Measurements from ENCODE around the gene ASRGL1.

Gene ASRGL1

GRCh38 chr11:62420882-62421281, 83.6 kb downstream of the ASRGL1 start:
- ChIA-PET POLR2A (no interaction called here), CTCF (interaction anchor here (1.3 to 16.0 kb wide), 7 partner anchors 9 to 273 kb away, joined by 3 to 337 read pairs (median 4); partner anchors contain the start of gene AHNAK)
- no peak for DNase-seq (ENCODE audit: low read depth, low spot score)
- TF ChIP-seq CTCF (IDR thresholded peaks at IDR 0.05; ENCODE audit: insufficient read depth, low read length, missing control alignments), result no peak
- no peak overlapping the region for H3K4me3 ChIP-seq (ENCODE audit: low read depth, low read length)

- H3K4me3 ChIP-seq (ENCODE audit: low read depth, low read length), result no peak overlapping the region
- TF ChIP-seq CTCF (IDR thresholded peaks at IDR 0.05; ENCODE audit: insufficient read depth, low read length, missing control alignments), result no peak
- POLR2A ChIA-PET, result interaction anchor here (0.7 to 1.1 kb wide), 2 partner anchors 121 to 360 kb away, joined by 3 to 4 read pairs; no protein-coding TSS in a partner anchor
- no peak for DNase-seq (ENCODE audit: low read depth, low spot score)
- CTCF ChIA-PET, result interaction anchor here (1.0 to 16.0 kb wide), 11 partner anchors 14 to 272 kb away, joined by 3 to 337 read pairs (median 11); partner anchors contain the start of genes AHNAK and TUT1
Observed at GRCh38 chr11:62421996-62422395, 84.7 kb downstream of the ASRGL1 start.

GRCh38 chr11:62423012-62423411, 85.8 kb downstream of the ASRGL1 start:
- DNase-seq (ENCODE audit: low read depth, low spot score), result no peak
- TF ChIP-seq CTCF (IDR thresholded peaks at IDR 0.05; ENCODE audit: insufficient read depth, low read length, missing control alignments), result no peak
- POLR2A ChIA-PET, result no interaction called here
- no peak overlapping the region for H3K4me3 ChIP-seq (ENCODE audit: low read depth, low read length)
- CTCF ChIA-PET, result interaction anchor here (0.7 to 16.0 kb wide), 13 partner anchors 12 to 169 kb away, joined by 3 to 337 read pairs (median 11); partner anchors contain the start of genes AHNAK and TUT1

- TF ChIP-seq CTCF (IDR thresholded peaks at IDR 0.05; ENCODE audit: insufficient read depth, low read length, missing control alignments), result no peak
- no peak overlapping the region for H3K4me3 ChIP-seq (ENCODE audit: low read depth, low read length)
- POLR2A ChIA-PET, result interaction anchor here (0.9 to 1.6 kb wide), 3 partner anchors 17 to 116 kb away, joined by 3 to 4 read pairs (median 4); no protein-coding TSS in a partner anchor
- CTCF ChIA-PET, result interaction anchor here (1.1 to 16.0 kb wide), 7 partner anchors 17 to 131 kb away, joined by 3 to 337 read pairs (median 10); partner anchors contain the start of gene AHNAK
- peak; percentile 23 for DNase-seq (ENCODE audit: low read depth, low spot score)
Observed at GRCh38 chr11:62427630-62428233, 90.5 kb downstream of the ASRGL1 start.

- POLR2A ChIA-PET, result interaction anchor here (0.8 to 1.1 kb wide), 2 partner anchors 110 to 145 kb away, joined by 3 read pairs; partner anchors contain the start of gene EEF1G
- no peak for DNase-seq (ENCODE audit: low read depth, low spot score)
Observed at GRCh38 chr11:62428871-62429560, 91.8 kb downstream of the ASRGL1 start.

More at GRCh38 chr11:62428871-62429560, 91.8 kb downstream of the ASRGL1 start:
- CTCF ChIA-PET, result interaction anchor here (1.2 to 16.0 kb wide), 6 partner anchors 9 to 130 kb away, joined by 3 to 337 read pairs (median 6); partner anchors contain the start of gene AHNAK
- no peak overlapping the region for H3K4me3 ChIP-seq (ENCODE audit: low read depth, low read length)
- TF ChIP-seq CTCF (IDR thresholded peaks at IDR 0.05; ENCODE audit: insufficient read depth, low read length, missing control alignments), result no peak
